ENCODE results near the gene PAX2. TPM values are rescaled to one million over a fixed set of nuclear protein-coding genes. Genes with fewer than 3 reads are reported as not detected.

Gene PAX2
- total RNA-seq, 1 experiment from 2014 or later: not detected

DNA sequence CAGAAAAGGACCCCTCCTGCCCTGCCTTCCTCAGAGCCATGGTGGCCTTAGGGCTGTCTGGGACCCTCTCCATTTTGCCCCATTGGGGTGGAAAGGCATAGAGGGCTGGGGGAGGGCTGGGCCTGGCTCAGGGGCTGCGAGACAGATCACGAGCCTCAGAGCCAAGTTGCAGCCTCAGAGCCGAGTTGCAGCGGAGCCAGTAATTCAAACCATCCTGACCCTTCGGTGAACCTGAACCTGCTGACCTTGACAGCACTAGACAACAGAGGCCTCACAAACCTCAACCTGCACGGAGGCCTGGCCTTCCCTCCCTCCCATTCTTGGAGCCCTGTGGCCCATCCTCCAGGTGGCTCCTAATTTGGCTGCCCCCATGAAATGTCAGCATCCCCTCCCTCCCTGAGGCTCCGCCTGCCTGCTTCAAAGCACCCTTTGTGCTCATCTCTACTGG is 45.4 kb downstream of the PAX2 start:
- H3K9me3 ChIP-seq (replicated peaks): no peaks in the 10 kb centered on the region
- no peak for DNase-seq (ENCODE audit: low read depth in 1 of 2, low spot score in 2 of 2)
- peaks cover 85% of the 10 kb centered on the region for H3K27me3 ChIP-seq (replicated peaks)
- no peaks in the 10 kb centered on the region for H3K4me1 ChIP-seq (replicated peaks)
- no peak overlapping the region for H3K27ac ChIP-seq
- no peaks in the 10 kb centered on the region for H3K36me3 ChIP-seq
- H3K4me3 ChIP-seq: no peak overlapping the region

DNA sequence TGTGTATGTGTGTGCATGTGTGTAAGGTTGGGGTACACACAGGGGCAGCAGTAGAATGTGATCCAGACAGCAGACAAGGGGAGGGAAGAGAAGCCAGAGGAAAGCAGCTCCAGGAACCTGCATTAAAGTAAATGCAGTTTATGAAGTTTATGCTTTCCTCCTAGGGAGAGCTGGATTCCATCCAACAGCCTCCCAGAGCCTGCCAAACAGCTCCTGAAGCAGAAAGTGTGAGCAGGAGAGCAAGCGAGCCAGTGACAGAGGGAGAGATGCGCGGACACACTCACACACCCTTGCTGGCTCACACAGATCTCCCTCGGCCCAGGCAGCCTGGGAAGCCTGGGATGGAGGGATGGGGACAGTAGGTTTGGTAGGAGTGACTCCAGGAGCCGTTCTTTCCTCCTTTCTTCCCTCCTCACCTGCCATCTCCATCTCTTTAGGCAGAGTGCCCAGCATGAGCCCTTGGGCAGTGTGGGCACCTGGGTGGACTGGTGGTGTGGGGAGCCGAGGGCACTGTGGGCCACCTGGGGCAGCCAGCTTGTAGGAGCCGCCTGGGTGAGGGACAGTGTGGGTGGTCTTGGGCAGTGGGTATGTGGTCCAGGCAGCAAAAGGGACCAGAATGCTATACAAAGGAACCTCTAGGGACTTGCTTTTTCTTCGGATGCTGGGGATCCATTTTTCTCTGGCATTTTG is 46.1 kb downstream of the PAX2 start:
- no peaks in the 10 kb centered on the region for H3K9me3 ChIP-seq (replicated peaks)
- H3K27ac ChIP-seq: no peak overlapping the region
- no peaks in the 10 kb centered on the region for H3K4me1 ChIP-seq (replicated peaks)
- peaks cover 86% of the 10 kb centered on the region for H3K27me3 ChIP-seq (replicated peaks)
- no peak overlapping the region for H3K4me3 ChIP-seq
- H3K36me3 ChIP-seq: no peaks in the 10 kb centered on the region
- DNase-seq (ENCODE audit: low read depth in 1 of 2, low spot score in 2 of 2): no peak

DNA sequence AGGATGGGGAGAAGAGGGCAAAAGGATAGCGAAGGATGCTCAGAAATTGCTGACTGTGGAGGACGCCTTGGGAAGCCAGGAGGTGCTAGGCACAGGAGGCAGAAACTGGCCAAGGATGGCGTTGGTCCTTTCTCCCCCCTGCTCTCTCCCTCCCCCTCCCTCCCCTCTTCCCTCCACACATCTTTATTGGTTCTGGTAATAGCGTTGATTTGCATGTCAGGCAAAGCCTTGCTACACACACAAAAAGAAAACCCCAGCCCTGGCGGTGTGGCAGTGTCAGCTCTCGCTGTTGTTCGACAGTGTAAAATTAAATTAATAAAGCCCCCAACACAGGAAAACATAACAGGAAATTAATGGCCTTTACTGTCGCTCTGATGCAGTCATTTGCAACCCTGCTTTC is 47.2 kb downstream of the PAX2 start:
- Histone ChIP-seq H3K27ac (no peak overlapping the region), H3K27me3 (replicated peaks) (peaks cover 82% of the 10 kb centered on the region), H3K36me3 (no peaks in the 10 kb centered on the region), H3K9me3 (replicated peaks) (no peaks in the 10 kb centered on the region), H3K4me1 (replicated peaks) (no peaks in the 10 kb centered on the region), H3K4me3 (no peak overlapping the region)
- no peak for DNase-seq (ENCODE audit: low read depth in 1 of 2, low spot score in 2 of 2)

DNA sequence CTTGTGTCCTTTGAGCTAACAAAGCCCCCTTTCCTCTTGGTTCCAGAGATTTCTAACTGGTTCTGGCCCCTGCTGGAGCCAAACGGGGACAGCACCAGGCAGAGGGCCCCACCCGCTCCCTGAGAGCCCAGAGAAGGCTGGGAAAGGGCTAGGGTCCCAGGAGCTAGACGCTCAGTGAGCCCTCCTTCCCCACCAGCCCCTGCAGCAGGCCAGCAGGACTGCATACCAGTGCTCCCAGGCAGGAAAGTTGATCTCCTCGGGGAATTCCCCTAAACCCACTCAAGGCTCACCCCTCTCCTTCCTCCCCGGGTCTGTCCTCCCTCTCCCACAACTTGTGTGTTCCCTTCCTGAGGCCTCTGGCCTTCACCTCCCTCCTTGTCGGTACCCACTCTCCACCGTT is 47.7 kb downstream of the PAX2 start:
- Histone ChIP-seq H3K27ac (no peak overlapping the region), H3K9me3 (replicated peaks) (no peaks in the 10 kb centered on the region), H3K4me3 (no peak overlapping the region), H3K27me3 (replicated peaks) (peaks cover 77% of the 10 kb centered on the region), H3K36me3 (no peaks in the 10 kb centered on the region), H3K4me1 (replicated peaks) (no peaks in the 10 kb centered on the region)
- DNase-seq (ENCODE audit: low read depth in 1 of 2, low spot score in 2 of 2): no peak

DNA sequence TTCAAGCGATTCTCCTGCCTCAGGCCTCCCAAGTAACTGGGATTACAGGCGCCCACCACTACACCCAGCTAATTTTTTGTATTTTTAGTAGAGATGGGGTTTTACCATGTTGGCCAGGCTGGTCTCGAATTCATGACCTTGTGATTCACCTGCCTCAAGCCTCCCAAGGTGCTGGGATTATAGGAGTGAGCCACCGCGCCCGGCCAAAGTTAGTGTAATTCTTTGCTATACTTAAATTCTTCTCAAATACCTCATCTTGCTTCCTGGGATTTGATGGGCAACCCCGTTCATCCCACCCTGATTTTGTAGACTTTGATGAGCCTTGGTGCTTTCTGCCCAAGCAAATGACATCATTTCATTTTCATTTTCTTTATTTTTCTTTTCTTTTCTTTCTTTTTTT is 54.5 kb downstream of the PAX2 start:
- peaks cover 80% of the 10 kb centered on the region for H3K27me3 ChIP-seq (replicated peaks)
- H3K27ac ChIP-seq: no peak overlapping the region
- no peaks in the 10 kb centered on the region for H3K4me1 ChIP-seq (replicated peaks)
- H3K9me3 ChIP-seq (replicated peaks): no peaks in the 10 kb centered on the region
- no peaks in the 10 kb centered on the region for H3K36me3 ChIP-seq
- no peak for DNase-seq (ENCODE audit: low read depth in 1 of 2, low spot score in 2 of 2)
- H3K4me3 ChIP-seq: no peak overlapping the region

DNA sequence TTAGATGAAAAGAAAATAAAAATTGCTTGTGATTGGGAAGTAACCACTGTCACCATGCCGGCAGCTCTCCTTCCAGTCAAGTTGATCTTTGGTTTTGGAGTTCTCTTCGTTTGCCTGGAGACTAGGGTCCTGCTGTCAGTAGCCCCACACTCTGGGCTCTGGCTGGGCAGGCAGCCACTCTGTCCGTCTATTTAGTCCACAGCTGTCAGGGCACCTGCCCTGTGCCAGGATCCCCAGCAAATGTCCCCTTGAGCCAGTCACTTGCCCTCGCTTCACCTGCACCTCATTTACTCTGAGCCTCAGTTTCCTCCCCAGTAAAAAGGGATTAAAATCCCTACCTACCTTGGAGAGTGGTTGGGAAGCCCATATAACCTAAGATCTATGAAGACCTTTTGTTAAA is 55.5 kb downstream of the PAX2 start:
- peaks cover 81% of the 10 kb centered on the region for H3K27me3 ChIP-seq (replicated peaks)
- H3K4me3 ChIP-seq: no peak overlapping the region
- no peak for DNase-seq (ENCODE audit: low read depth in 1 of 2, low spot score in 2 of 2)
- H3K27ac ChIP-seq: no peak overlapping the region
- H3K4me1 ChIP-seq (replicated peaks): no peaks in the 10 kb centered on the region
- H3K9me3 ChIP-seq (replicated peaks): no peaks in the 10 kb centered on the region
- H3K36me3 ChIP-seq: no peaks in the 10 kb centered on the region

DNA sequence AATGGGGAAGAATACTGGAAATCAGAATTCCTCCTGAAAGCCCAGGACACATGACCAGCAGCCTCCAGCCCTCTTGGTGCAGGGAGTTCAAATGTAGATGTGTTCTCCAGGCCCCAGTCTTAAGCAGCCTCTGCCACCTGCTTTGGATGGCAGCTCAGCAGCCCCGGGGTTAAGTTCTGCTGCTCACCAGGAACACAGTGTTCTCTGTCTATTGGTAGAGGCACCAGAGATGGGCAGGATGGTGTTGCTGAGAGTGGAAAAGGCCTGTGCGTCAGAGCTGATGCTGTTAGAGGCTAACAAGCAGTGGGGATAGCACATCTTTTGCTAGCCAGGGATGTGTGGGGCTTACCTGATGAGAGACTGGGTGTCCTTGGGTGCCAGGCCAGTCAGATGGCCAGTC is 56.8 kb downstream of the PAX2 start:
- DNase-seq (ENCODE audit: low read depth in 1 of 2, low spot score in 2 of 2): no peak
- Histone ChIP-seq H3K4me1 (replicated peaks) (no peaks in the 10 kb centered on the region), H3K27ac (no peak overlapping the region), H3K4me3 (no peak overlapping the region), H3K36me3 (no peaks in the 10 kb centered on the region), H3K27me3 (replicated peaks) (peaks cover 81% of the 10 kb centered on the region), H3K9me3 (replicated peaks) (no peaks in the 10 kb centered on the region)

DNA sequence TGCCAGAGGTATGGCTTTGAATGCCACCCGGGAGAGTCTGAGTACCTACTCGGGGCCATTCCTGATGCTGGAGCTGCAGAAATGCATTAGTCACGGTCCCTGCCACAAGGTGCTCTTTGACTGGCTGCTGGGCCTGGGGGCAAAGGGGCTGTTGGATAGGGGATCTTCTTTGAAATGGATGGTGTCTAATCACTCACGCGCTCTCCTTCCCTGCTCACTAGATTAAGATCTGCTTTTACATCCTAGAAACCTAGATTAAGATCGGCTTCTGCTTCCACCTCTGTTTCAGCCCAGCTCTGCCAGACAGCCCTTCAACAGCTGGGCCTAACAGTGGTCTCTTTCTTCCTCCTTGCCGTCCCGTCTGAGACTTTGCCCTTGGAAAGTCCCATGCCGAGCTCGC is 57.2 kb downstream of the PAX2 start:
- no peak for DNase-seq (ENCODE audit: low read depth in 1 of 2, low spot score in 2 of 2)
- no peaks in the 10 kb centered on the region for H3K4me1 ChIP-seq (replicated peaks)
- peaks cover 83% of the 10 kb centered on the region for H3K27me3 ChIP-seq (replicated peaks)
- no peak overlapping the region for H3K27ac ChIP-seq
- H3K36me3 ChIP-seq: no peaks in the 10 kb centered on the region
- H3K4me3 ChIP-seq: no peak overlapping the region
- H3K9me3 ChIP-seq (replicated peaks): no peaks in the 10 kb centered on the region

DNA sequence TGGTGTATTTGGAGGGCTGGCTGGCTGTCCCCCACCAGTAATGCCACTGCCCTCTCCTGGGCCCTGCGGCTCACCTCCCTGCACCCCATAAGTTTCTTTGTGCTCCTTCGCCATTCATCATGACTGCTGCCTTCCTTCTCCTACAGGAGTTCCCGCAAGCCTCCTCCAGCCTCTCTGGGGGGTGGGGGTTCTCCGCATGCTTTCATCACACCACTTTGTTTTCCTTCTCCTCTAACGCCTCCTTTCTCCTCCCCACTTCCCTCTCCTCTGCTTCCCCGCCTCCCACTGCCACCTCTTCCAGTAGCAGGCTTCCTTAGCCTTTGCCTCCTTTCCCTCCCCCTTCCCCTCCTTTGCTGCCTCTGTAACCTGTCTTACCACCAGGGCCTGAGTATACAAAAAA is 58.1 kb downstream of the PAX2 start:
- no peaks in the 10 kb centered on the region for H3K36me3 ChIP-seq
- no peak overlapping the region for H3K4me3 ChIP-seq
- H3K27me3 ChIP-seq (replicated peaks): peaks cover 89% of the 10 kb centered on the region
- H3K27ac ChIP-seq: no peak overlapping the region
- DNase-seq (ENCODE audit: low read depth in 1 of 2, low spot score in 2 of 2): no peak
- H3K9me3 ChIP-seq (replicated peaks): no peaks in the 10 kb centered on the region
- H3K4me1 ChIP-seq (replicated peaks): no peaks in the 10 kb centered on the region

DNA sequence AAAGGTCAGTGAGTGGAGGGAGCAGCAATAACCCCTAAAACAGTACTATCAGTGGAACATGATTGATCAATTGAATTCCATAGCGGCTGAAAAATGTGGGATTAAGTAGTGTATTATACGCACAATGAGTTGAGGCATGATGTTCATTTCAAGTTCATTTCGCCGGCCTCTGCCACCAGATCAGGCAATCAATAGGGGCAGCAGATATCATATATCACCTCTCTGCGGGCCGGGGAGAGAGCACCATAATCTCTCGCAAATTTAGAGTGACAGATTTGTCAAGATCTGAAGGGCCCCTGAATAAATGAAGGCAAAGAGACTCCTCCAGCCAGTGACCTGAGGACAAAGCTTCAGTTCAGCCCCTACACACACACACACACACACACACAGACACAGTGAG is 58.5 kb downstream of the PAX2 start:
- no peak overlapping the region for H3K27ac ChIP-seq
- H3K27me3 ChIP-seq (replicated peaks): peaks cover 88% of the 10 kb centered on the region
- no peaks in the 10 kb centered on the region for H3K36me3 ChIP-seq
- no peaks in the 10 kb centered on the region for H3K4me1 ChIP-seq (replicated peaks)
- no peaks in the 10 kb centered on the region for H3K9me3 ChIP-seq (replicated peaks)
- H3K4me3 ChIP-seq: no peak overlapping the region
- no peak for DNase-seq (ENCODE audit: low read depth in 1 of 2, low spot score in 2 of 2)

DNA sequence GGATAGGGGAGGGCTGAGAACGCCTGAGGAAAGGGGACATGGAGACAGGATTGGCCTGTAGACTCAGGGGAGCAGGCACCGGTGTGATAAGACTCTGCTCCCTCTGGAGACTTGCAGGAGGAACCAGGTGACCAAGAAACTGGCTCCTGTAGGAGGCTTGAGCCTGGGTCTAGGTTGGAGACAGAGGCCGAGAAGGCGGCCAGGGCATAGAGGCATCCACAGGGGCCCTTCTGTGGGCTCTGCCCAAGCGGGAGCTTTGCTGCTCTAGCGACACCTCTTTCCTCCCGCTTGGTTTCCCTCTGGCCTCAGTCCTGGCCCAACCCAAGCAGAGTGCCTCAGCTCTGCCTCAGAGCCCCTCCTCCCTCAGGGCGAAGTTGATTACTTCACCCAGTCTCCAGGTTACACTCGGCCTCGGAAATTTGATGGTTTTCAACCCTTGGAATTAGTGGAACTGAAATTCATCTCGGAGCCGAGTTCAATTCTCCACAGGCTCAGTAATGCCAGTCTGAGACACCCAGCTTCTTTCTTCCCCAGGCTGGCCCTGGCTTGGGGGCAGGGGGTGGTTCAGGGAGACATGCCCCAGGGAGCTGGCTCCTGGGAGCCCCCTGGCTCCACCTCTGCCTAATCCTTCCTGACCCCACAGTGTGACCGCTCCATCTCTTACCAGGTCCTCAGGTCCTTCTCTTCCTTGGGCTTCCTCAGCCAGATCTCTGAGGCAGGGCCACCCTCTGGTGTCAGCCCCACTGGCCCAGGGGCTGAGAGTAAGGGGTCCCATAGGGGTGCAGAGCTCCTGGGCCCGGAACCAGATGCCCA is 60.4 kb downstream of the PAX2 start:
- Histone ChIP-seq H3K4me1 (replicated peaks) (no peaks in the 10 kb centered on the region), H3K27me3 (replicated peaks) (peaks cover 92% of the 10 kb centered on the region), H3K4me3 (no peak overlapping the region), H3K9me3 (replicated peaks) (no peaks in the 10 kb centered on the region), H3K36me3 (no peaks in the 10 kb centered on the region), H3K27ac (no peak overlapping the region)
- DNase-seq (ENCODE audit: low read depth in 1 of 2, low spot score in 2 of 2): no peak

DNA sequence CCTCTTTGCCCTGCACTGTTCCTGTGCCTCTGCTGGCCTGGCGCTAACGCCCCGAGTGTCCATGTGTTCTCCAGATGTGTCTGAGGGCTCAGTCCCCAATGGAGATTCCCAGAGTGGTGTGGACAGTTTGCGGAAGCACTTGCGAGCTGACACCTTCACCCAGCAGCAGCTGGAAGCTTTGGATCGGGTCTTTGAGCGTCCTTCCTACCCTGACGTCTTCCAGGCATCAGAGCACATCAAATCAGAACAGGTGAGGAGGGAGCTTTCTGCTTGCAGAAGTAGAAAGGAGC is 60.9 kb downstream of the PAX2 start:
- H3K9me3 ChIP-seq (replicated peaks): no peaks in the 10 kb centered on the region
- H3K4me1 ChIP-seq (replicated peaks): no peaks in the 10 kb centered on the region
- H3K27me3 ChIP-seq (replicated peaks): peaks cover 92% of the 10 kb centered on the region
- H3K27ac ChIP-seq: no peak overlapping the region
- DNase-seq (ENCODE audit: low read depth in 1 of 2, low spot score in 2 of 2): no peak
- no peaks in the 10 kb centered on the region for H3K36me3 ChIP-seq
- H3K4me3 ChIP-seq: no peak overlapping the region

DNA sequence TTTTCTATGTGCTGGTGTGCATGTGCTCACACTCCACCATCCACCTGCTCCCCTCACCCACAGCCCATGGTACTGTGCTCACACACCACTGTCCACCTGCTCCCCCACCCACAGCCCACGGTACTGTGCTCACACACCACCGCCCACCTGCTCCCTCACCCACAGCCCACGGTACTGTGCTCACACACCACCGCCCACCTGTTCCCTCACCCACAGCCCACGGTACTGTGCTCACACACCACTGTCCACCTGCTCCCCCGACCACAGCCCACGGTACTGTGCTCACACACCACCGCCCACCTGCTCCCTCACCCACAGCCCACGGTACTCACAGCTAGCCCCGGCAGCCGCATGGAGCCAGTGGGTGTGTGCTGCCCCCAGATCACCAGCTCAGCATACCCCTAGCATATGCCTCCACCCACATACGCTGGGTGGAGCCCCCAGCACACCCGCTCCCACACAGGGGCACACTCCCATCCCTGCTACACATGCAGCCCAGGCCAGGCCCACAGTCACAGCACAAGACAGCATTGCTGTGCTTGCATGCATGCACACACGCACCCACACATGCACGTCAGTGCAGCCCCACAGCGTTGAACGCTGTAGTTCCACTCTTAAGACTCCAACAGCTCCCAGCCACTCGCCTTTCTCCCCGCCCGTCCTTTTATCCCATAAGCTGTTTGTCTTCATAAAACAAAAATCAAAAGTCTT is 62.0 kb downstream of the PAX2 start:
- H3K27me3 ChIP-seq (replicated peaks): peaks cover 92% of the 10 kb centered on the region
- no peak overlapping the region for H3K27ac ChIP-seq
- H3K4me1 ChIP-seq (replicated peaks): no peaks in the 10 kb centered on the region
- DNase-seq (ENCODE audit: low read depth in 1 of 2, low spot score in 2 of 2): no peak
- no peak overlapping the region for H3K4me3 ChIP-seq
- H3K9me3 ChIP-seq (replicated peaks): no peaks in the 10 kb centered on the region
- H3K36me3 ChIP-seq: no peaks in the 10 kb centered on the region

DNA sequence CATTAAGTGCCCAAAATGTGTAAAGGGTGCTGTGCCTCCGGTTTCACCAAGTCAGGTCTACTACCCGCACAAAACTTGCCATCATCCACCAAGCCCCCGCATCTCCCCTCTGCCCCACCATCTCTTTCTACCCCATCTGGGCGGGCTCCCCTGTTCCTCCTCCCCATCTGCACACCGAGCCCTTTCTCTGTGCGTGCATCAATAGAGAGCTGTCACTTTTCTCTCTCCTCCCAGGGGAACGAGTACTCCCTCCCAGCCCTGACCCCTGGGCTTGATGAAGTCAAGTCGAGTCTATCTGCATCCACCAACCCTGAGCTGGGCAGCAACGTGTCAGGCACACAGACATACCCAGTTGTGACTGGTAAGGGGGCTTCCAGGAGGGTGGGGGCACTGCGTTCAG is 63.5 kb downstream of the PAX2 start:
- no peak overlapping the region for H3K27ac ChIP-seq
- H3K4me1 ChIP-seq (replicated peaks): no peaks in the 10 kb centered on the region
- no peak for DNase-seq (ENCODE audit: low read depth in 1 of 2, low spot score in 2 of 2)
- H3K4me3 ChIP-seq: no peak overlapping the region
- no peaks in the 10 kb centered on the region for H3K36me3 ChIP-seq
- H3K27me3 ChIP-seq (replicated peaks): peaks cover 92% of the 10 kb centered on the region
- H3K9me3 ChIP-seq (replicated peaks): no peaks in the 10 kb centered on the region
